NCI-H1694 (cell line): ENCODE data around the gene PLEKHA7.
"Not testable (repeated sequence)": the region's sequence is repeated elsewhere in the genome, so short reads cannot be mapped to it uniquely, and the experiment has no call there.

Source experiments
- DNase-seq: peaks from one replicate; lab custom pipeline; 2025; lab: John Stamatoyannopoulos, UW

Gene PLEKHA7, protein sequence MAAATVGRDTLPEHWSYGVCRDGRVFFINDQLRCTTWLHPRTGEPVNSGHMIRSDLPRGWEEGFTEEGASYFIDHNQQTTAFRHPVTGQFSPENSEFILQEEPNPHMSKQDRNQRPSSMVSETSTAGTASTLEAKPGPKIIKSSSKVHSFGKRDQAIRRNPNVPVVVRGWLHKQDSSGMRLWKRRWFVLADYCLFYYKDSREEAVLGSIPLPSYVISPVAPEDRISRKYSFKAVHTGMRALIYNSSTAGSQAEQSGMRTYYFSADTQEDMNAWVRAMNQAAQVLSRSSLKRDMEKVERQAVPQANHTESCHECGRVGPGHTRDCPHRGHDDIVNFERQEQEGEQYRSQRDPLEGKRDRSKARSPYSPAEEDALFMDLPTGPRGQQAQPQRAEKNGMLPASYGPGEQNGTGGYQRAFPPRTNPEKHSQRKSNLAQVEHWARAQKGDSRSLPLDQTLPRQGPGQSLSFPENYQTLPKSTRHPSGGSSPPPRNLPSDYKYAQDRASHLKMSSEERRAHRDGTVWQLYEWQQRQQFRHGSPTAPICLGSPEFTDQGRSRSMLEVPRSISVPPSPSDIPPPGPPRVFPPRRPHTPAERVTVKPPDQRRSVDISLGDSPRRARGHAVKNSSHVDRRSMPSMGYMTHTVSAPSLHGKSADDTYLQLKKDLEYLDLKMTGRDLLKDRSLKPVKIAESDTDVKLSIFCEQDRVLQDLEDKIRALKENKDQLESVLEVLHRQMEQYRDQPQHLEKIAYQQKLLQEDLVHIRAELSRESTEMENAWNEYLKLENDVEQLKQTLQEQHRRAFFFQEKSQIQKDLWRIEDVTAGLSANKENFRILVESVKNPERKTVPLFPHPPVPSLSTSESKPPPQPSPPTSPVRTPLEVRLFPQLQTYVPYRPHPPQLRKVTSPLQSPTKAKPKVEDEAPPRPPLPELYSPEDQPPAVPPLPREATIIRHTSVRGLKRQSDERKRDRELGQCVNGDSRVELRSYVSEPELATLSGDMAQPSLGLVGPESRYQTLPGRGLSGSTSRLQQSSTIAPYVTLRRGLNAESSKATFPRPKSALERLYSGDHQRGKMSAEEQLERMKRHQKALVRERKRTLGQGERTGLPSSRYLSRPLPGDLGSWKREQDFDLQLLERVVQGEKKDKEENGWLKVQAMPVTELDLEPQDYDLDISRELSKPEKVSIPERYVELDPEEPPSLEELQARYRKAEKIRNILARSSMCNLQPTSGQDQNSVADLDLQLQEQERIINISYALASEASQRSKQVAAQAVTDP

GRCh38 chr11:17014321-17014832 is at the start of gene PLEKHA7:
Gene PLEKHA7 (minus strand): TSS chr11:17014414. CDS start chr11:17014401, 13 bp downstream.
- DNase-seq = no peak

DNA sequence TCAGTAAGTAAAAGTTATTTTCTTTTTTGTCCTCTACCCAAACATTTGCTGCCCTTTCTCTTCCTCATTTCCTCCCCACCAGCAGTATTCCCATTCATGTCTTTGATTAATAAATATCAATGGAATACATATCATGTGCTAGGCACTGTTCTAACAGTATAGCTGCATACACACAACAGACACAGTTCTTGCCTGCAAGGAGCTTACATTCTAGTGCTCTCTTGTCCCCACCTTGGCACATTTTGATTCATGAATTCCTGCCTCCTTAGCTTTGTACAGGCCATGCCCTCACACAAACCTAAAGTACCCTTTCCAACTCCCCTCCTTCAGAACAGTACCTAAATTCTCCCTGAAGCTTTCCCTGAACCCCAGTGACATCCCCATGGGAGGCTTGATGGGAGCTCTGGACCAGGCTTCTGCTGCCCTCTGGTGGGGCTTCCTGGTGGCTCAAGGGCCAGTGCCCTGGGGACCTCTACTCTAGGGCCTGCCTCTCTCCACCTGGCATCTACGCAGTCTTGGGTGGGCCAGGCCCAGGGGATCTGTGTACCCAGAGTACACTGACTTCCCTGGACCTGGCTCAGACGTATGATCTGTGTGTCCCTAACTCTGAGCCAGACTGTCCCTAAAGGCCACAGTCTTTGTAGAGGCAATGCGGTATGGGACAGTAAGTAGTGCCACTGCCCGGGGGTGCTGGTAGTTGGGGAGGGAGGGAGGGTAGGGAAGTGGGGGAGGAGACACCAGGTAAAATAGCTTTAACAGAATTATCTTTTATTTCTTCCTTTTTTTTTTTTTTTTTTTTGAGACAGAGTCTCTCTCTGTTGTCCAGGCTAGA is 49.2 kb upstream of the PLEKHA7 start:
- no peak for DNase-seq

DNA sequence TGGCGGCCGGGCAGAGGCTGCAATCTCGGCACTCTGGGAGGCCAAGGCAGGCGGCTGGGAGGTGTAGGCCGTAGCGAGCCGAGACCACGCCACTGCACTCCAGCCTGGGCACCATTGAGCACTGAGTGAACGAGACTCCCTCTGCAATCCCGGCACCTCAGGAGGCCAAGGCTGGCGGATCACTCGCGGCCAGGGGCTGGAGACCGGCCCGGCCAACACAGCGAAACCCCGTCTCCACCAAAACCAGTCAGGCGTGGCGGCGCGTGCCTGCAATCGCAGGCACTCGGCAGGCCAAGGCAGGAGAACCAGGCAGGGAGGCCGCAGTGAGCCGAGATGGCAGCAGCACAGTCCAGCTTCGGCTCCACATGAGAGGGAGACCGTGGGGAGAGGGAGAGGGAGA is 36.9 kb upstream of the PLEKHA7 start:
- DNase-seq = not testable (repeated sequence)

DNA sequence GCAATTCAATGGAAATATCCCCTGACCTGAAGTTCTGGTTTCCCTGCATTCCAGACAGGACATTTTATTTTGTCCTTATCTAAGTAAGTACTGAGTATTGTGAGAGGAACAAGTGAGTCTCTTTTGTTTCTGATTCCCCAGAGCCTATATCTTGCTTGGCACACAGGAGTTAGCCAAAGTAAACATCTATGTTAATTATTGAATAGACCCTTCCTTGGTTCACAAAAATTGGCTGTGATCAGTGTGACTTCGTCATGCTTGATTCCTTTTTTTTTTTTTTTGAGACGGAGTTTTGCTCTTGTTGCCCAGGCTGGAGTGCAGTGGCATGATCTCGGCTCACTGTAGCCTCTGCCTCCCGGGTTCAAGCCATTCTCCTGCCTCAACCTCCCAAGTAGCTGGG is 34.3 kb upstream of the PLEKHA7 start:
- DNase-seq = not testable (repeated sequence)

DNA sequence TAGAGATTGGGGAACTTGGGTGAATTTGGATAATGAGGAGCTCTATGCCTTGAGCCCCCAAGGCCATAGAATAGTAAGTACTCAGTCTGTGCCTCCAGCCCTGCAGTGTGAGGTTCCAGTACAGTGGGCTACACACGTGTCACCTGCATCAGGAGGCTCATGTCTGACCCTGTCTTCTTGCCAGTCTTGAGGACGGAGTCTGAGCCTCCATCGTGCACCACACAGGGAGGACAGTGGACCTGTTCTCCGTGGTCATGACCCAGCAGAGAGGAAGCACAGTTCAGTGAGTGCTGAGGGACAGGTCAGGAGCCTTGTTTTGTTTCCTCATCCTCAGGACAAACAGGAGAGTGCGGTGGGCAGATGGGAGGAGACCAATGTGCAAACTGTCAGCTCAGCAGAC is 32.5 kb upstream of the PLEKHA7 start:
- no peak for DNase-seq

DNA sequence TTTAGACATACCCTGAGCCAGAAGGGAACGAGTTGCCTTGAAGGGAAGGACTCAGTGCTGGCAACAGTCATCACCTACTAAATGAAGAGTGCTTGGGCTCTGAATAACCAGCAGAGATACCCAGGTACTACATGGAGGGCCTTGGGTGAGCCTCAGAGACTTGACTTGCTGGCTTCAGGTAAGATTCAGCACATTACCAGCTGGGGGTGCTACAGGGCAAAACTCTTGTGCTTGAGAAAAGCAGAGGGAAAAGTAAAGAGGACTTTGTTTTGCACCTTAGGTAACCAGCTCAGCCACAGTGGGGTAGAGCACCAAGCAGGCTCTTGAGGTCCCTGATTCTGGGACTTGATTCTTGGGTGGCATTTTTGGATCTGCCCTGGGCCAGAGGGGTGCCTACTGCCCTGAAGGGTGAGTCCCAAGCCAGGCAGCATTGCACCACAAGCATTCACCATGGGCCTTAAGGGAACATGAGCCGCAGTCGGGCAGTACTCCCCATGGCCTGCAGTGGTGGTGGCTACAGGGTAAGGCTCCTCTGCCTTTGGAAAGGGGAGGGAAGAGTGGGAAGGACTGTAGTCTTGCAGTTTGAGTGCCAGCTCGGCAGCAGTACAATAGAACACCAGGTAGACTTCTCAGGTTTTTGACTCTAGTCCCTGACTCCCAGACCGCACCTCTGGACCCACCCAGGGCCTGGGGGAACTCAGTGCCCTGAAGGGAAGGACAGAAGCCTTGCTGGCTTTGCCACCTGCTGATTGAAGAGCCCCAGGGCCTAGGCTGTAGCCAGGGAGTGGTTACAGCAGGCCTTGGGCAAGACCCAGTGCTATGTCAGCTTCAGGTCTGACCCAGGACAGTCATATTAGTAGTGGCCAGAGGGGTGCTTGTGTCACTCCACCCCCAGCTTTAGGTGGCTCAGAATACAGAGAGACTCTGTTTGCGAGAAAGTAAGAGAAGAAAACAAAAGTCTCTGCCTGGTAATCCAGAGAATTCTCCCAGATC is 22.7 kb upstream of the PLEKHA7 start:
- DNase-seq = no peak

DNA sequence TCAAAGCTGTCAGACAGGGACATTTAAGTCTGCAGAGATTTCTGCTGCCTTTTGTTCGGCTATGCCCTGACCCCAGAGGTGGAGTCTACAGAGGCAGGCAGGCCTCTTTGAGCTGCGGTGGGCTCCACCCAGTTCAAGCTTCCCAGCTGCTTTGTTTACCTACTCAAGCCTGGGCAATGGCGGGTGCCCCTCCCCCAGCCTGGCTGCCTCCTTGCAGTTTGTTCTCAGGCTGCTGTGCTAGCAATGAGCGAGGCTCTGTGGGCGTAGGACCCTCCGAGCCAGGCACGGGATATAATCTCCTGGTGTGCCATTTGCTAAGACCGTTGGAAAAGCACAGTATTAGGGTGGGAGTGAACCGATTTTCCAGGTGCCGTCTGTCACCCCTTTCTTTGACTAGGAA is 19.8 kb upstream of the PLEKHA7 start:
- DNase-seq = not testable (repeated sequence)

DNA sequence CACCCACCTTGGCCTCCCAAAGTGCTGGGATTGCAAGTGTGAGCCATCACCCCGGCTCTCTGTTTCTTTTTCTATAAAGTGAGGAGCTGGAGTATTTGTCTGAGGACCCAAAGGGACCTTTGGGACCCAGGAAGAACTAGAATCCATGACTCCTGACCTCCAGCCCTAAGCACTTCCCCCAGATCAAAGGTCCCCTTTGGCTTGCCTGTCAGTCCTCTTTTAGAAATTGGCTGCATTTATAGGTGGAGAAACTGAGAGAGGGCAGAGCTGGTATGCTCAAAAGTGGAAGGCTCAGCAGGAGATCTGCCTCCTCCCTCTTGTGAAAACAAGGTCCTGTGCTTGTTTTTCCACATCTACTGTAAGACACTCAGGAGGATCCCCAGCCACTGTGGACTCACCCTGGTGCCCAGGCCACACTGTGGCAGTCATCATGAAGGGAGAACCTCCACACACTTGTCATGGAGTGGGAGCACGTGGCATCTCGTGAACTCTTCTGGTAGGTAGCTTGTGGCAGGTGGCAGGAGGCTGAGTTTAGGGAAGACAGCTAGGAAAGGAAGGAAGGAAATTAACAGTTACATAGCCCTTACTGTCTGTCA is 12.4 kb upstream of the PLEKHA7 start:
- no peak for DNase-seq

DNA sequence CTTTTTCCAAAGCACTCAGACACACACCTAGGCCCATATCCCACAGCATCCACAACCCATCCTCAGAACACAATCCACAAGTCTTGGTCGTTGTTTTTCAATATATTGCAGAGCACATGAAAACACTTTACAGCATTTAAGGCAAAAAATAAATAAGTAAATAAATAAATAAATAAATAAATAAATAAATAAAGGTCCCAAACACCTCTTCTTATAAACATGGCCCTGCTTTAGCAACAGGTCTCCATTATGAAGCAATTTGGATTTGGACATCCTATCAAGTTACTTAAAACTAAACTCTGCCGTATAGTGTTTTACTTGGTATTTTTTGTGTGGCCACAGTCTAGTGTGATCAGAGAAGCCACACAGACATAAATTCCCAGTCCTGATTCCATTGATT is 10.7 kb upstream of the PLEKHA7 start:
- DNase-seq = no peak

- no peak for DNase-seq
Measured at GRCh38 chr11:17021511-17021910, 7.3 kb upstream of the PLEKHA7 start.

DNA sequence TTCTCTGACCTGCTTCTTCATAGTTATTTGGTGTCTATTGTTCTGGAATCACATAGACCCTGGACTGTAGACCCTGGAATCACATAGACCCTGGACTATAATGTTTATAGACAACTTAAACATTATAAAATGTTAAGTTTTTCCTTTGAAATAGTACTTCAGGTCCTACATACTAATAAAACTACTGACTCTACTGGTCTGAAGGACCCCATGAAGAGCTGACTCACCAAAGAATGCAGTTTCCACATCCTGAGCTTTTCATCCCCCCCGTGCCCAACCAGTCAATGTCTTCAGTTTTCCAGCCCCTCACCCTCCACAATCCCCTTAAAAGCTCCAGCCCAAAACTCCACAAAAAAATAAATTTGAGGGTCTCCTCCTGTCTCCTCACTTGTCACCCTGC is 6.6 kb upstream of the PLEKHA7 start:
- no peak for DNase-seq

DNA sequence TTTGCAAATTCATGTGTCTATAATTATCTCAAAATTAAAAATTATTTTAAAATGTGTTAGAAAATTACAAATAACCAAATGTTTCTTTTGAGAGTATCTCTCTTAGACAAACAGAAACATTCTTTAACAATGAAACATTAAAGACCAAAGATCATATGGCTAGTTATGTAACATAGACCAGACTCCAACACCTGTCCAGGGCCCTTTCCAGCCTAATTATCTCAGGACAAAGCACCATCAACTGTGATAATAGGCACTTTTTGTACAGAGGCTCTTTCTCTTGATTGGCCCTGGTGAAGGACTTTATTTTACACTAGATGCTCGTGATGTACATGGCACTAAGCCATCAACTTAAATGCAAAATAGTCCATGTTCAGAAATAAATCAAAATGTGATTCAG is 5.0 kb upstream of the PLEKHA7 start:
- no peak for DNase-seq

DNA sequence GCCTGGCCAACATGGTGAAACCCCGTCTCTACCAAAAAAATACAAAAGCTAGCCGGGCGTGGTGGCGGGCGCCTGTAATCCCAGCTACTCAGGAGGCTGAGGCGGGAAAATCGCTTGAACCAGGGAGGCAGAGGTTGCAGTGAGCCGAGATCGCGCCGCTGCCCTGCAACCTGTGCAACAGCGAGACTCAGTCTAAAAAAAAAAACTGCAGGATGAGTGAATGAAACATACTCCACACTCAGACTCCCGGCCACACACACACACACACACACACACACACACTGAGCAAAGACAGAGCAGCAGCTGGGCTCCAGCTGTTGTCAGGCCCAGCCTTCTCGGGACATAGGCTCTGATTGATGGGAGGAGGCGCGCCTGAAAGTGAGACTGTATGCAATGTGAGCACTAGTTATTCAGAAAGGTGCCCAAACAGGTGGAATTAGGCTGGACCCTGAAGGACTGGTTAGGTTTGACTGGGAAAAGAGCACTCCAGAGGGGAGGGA is 1.5 kb upstream of the PLEKHA7 start:
- no peak for DNase-seq

DNA sequence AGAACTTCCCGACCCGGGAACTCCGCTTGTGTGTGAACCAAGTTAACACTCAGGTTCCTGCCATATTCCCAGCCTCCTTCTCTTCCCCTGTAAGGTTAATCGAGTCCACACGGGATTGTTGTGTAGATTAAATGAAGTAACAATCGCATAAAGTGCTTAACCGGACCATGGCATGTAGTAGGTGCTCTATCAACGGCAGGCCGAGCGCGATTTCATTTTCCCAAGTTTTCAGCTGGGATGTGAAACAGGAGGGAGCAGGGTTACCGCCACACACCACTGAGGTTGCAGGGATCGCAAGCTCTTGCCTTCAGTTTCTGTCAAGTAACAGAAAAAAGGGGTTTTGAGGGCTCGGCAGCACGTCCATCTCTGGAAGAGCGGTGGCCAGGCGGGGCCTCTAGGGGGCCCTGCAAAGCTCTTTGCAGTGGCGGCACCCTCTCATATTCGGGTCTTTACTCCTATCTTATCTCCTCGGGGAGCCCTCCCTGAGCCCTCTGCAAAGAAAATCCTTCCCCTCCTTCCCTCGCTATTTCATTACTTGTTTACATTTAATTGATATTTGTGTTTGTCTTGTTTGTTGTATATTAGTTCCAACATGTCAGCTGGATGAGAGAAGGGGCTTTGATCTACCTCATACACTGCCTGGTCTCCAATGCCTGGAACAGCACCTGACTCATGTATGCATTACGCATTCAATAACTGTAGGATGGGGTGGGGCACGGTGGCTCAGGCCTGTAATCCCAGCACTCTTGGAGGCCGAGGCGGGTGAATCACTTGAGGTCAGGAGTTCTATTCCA is 816 bp upstream of the PLEKHA7 start:
- DNase-seq = peak; percentile 24

- no peak for DNase-seq
Measured at GRCh38 chr11:17013548-17014320, 480 bp downstream of the PLEKHA7 start.

GRCh38 chr11:17012712-17013547 is 1.3 kb downstream of the PLEKHA7 start:
- DNase-seq = no peak

GRCh38 chr11:17012179-17012578 is 2.0 kb downstream of the PLEKHA7 start:
- no peak for DNase-seq
